Measurements from ENCODE around the gene BTD.
A peak's percentile ranks its signal among the peaks of the same experiment; 100 is the strongest.
"Not testable (repeated sequence)": the region's sequence is repeated elsewhere in the genome, so short reads cannot be mapped to it uniquely, and the experiment has no call there.

BTD gene

DNA sequence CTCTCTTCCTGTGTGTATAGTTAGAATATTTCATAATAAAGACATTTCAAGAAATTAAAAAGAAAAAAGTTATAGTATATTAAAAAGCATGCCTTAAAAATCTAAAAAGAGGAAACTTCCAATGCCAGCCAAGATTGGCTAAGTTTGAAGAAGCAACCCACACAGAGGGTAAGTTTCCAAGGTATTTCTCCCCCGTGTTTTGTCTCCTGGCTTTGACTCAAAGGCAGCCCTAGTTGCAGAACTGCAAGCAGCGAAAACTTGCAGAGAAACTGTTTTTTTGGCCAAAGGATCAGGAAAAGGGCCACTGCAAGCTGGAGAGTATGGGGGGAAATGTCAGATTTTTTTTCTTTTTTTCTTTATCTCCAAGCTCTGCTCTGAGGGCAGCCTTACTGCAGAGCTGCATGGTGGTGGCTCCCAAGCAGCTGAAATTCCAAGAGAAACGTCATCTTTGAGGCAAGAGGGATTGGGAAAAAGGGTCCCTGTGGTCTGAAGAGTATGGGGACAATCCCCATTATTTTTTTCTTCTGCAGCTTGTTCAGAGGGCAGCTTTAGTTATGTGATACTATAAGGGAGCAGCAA lies 23.2 kb upstream of the BTD start:
- no peaks in the 10 kb centered on the region for H3K9me3 ChIP-seq (ENCODE audit: control insufficient read depth, insufficient read depth, low read length)
- H3K4me3 ChIP-seq (ENCODE audit: low read depth, low read length), result no peak overlapping the region
- peaks cover 76% of the 10 kb centered on the region for H3K36me3 ChIP-seq (ENCODE audit: control insufficient read depth, insufficient read depth, low read length)
- no peaks in the 10 kb centered on the region for H3K27me3 ChIP-seq (ENCODE audit: control insufficient read depth, insufficient read depth, low read length)
- H3K4me1 ChIP-seq (ENCODE audit: control insufficient read depth, insufficient read depth, low read length), result no peaks in the 10 kb centered on the region
- no peak overlapping the region for H3K27ac ChIP-seq (ENCODE audit: low read depth, low read length)
- no peak overlapping the region for H3K9ac ChIP-seq (ENCODE audit: low read depth, low read length)

DNA sequence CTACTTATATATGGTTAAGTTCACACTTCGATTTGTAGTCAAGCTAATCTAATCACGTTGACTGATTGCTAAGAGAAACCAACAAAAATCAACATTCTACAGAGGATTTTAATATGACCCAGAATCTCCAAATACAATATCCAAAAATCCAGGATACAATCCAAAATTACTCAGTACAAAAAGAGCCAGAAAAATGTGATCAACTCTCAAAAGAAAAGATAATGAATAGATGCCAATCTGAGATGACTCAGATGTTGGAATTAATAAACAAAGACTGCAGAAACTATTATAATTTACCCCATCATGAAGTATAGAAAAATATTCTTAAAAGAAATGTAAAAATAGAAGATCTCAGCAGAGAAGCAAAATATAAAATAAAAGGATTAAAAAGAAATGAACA lies 22.5 kb upstream of the BTD start:
- H3K4me1 ChIP-seq (ENCODE audit: control insufficient read depth, insufficient read depth, low read length), result no peaks in the 10 kb centered on the region

DNA sequence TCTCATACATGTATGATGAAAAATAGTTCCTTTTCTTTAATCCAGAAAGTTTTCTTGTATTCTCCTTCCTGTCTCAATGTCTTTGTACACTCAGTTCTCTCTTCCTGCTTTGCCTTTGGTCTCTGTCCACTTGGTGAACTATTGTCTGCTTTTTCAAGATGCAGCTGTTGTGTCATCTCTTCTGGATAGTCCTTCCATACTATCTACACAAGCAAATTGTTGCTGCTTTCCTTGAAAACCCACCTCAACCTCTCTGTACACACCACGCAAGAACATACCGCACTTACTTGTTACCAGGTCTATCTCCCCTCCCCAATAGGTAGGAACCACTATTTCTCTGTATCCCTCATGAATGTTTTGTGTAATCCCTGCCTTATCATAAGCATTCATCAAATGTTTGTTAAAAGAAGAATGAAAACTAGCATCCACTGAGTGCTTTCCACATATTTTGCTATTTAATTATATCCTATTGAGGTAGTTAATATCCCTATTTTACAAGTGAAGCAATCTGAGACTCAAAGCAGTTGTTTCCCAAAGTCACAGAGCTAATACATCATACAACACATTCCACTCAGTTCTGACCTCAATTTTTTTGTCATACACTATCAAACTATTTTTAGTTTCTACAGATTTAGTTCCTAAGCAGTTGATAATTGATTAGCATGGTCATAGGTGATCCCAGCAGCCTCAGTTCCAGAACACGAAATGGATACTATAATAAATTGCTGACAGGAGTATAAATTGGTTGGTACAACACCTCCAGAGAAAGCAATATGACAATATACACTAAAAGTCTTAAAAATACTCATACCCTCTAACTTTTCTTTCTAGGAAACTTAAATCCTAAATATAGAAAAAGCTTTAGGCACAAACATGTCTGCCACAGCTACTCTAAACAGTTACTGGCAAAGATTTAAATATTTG lies 19.8 kb upstream of the BTD start:
- Histone ChIP-seq H3K4me3 (ENCODE audit: low read depth, low read length) (no peak overlapping the region), H3K9ac (ENCODE audit: low read depth, low read length) (no peak overlapping the region), H3K27ac (ENCODE audit: low read depth, low read length) (no peak overlapping the region), H3K27me3 (ENCODE audit: control insufficient read depth, insufficient read depth, low read length) (no peaks in the 10 kb centered on the region), H3K9me3 (ENCODE audit: control insufficient read depth, insufficient read depth, low read length) (no peaks in the 10 kb centered on the region), H3K4me1 (ENCODE audit: control insufficient read depth, insufficient read depth, low read length) (no peaks in the 10 kb centered on the region), H3K36me3 (ENCODE audit: control insufficient read depth, insufficient read depth, low read length) (peaks cover 83% of the 10 kb centered on the region)

More for the DNA sequence above, 22.5 kb upstream of the BTD start:
- Histone ChIP-seq H3K4me3 (ENCODE audit: low read depth, low read length) (no peak overlapping the region), H3K27ac (ENCODE audit: low read depth, low read length) (no peak overlapping the region), H3K9ac (ENCODE audit: low read depth, low read length) (no peak overlapping the region), H3K9me3 (ENCODE audit: control insufficient read depth, insufficient read depth, low read length) (no peaks in the 10 kb centered on the region), H3K27me3 (ENCODE audit: control insufficient read depth, insufficient read depth, low read length) (no peaks in the 10 kb centered on the region), H3K36me3 (ENCODE audit: control insufficient read depth, insufficient read depth, low read length) (peaks cover 72% of the 10 kb centered on the region)

DNA sequence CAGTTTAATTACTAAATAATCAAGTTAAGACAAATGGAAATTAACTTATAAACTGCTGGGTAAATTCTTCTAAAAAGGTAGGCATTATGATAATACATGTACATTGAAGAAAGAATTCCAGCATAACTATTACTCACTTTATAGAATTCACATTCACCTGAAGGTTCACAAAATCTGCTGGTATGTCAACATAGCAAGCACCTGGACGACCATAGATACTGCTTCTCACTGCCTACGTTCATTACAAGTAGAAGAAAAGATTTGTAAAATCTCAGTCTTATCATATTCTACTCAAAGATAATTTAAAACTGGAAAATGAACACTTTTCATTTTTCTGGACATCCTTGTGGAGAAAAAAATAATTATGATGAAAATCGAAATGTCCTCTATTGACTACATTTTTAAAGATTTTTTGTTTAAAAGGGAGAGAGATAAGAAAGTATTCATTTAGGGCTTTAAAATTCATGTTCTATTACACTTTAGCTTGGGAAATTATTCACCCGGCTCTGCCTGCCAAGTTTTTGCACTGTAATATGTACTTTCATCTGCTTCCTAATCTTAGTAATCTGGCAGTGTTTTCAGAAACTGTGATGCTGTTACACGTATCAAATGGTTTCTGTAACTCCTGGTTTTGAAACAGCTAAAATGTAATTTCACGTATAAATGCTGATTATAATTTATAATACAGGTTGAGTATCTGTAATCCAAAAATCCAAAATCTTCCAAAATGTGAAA lies 16.3 kb upstream of the BTD start:
- H3K4me1 ChIP-seq (ENCODE audit: control insufficient read depth, insufficient read depth, low read length), result no peaks in the 10 kb centered on the region
- H3K27me3 ChIP-seq (ENCODE audit: control insufficient read depth, insufficient read depth, low read length), result no peaks in the 10 kb centered on the region
- H3K27ac ChIP-seq (ENCODE audit: low read depth, low read length), result no peak overlapping the region
- no peaks in the 10 kb centered on the region for H3K9me3 ChIP-seq (ENCODE audit: control insufficient read depth, insufficient read depth, low read length)
- no peak overlapping the region for H3K9ac ChIP-seq (ENCODE audit: low read depth, low read length)
- H3K36me3 ChIP-seq (ENCODE audit: control insufficient read depth, insufficient read depth, low read length), result peaks cover 80% of the 10 kb centered on the region
- H3K4me3 ChIP-seq (ENCODE audit: low read depth, low read length), result no peak overlapping the region

DNA sequence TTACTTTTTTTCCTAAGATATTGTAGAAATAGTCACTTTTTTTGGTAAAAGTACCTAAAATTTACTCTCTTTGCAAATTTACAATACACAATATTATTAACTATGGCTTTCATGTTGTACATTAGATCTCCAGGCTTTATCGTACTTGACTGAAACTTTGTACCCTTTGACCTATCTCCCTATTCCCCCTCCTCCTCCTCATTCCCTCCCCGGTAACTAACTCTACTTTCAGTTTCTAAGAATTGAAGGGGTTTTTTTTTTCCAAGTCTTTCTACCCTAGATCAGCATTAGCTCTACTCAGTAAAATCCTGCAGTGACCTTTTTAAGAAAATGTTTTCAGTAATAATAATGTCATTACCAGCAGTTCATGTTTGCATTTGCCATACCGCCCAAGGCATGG lies 10.3 kb upstream of the BTD start:
- Histone ChIP-seq H3K9me3 (ENCODE audit: control insufficient read depth, insufficient read depth, low read length) (0 out of 2 replicates have a peak, but pooled peaks cover 2% of the 10 kb centered on the region), H3K27me3 (ENCODE audit: control insufficient read depth, insufficient read depth, low read length) (no peaks in the 10 kb centered on the region), H3K4me1 (ENCODE audit: control insufficient read depth, insufficient read depth, low read length) (no peaks in the 10 kb centered on the region), H3K4me3 (ENCODE audit: low read depth, low read length) (no peak overlapping the region), H3K9ac (ENCODE audit: low read depth, low read length) (no peak overlapping the region), H3K27ac (ENCODE audit: low read depth, low read length) (no peak overlapping the region), H3K36me3 (ENCODE audit: control insufficient read depth, insufficient read depth, low read length) (peaks cover 58% of the 10 kb centered on the region)

DNA sequence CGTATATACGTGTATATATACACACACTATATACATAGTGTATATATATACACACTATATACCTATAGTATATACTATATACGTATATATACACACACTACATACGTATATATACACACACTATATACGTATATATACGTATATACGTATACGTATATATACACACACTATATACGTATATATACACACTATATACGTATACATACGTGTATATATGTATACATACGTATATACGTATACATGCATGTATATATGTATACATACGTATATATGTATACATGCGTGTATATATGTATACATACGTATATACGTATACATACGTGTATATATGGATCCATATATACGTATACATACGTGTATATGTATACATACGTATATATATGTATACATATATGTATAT lies 9.6 kb upstream of the BTD start:
- H3K27ac ChIP-seq (ENCODE audit: low read depth, low read length), result no peak overlapping the region
- no peaks in the 10 kb centered on the region for H3K27me3 ChIP-seq (ENCODE audit: control insufficient read depth, insufficient read depth, low read length)
- peaks cover 57% of the 10 kb centered on the region for H3K36me3 ChIP-seq (ENCODE audit: control insufficient read depth, insufficient read depth, low read length)
- no peaks in the 10 kb centered on the region for H3K4me1 ChIP-seq (ENCODE audit: control insufficient read depth, insufficient read depth, low read length)
- 0 out of 2 replicates have a peak, but pooled peaks cover 2% of the 10 kb centered on the region for H3K9me3 ChIP-seq (ENCODE audit: control insufficient read depth, insufficient read depth, low read length)
- no peak overlapping the region for H3K9ac ChIP-seq (ENCODE audit: low read depth, low read length)
- no peak overlapping the region for H3K4me3 ChIP-seq (ENCODE audit: low read depth, low read length)

DNA sequence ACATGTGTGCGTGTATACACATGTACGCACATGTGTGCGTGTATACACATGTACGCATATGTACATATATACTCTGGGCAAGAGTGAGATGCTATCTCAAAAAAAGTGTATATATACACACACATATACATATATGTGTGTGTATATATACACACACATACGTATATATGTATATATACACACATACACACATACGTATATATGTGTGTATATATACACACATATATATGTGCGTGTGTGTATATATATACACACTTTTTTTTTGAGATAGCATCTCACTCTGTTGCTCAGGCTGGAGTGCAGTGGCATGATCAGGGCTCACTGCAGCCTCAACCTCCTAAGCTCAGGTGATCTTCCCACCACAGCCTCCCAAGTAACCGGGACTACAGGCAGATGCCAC lies 8.6 kb upstream of the BTD start:
- peaks cover 63% of the 10 kb centered on the region for H3K36me3 ChIP-seq (ENCODE audit: control insufficient read depth, insufficient read depth, low read length)
- no peak overlapping the region for H3K9ac ChIP-seq (ENCODE audit: low read depth, low read length)
- 0 out of 2 replicates have a peak, but pooled peaks cover 2% of the 10 kb centered on the region for H3K9me3 ChIP-seq (ENCODE audit: control insufficient read depth, insufficient read depth, low read length)
- no peak overlapping the region for H3K27ac ChIP-seq (ENCODE audit: low read depth, low read length)
- H3K4me3 ChIP-seq (ENCODE audit: low read depth, low read length), result no peak overlapping the region
- H3K4me1 ChIP-seq (ENCODE audit: control insufficient read depth, insufficient read depth, low read length), result no peaks in the 10 kb centered on the region
- no peaks in the 10 kb centered on the region for H3K27me3 ChIP-seq (ENCODE audit: control insufficient read depth, insufficient read depth, low read length)

DNA sequence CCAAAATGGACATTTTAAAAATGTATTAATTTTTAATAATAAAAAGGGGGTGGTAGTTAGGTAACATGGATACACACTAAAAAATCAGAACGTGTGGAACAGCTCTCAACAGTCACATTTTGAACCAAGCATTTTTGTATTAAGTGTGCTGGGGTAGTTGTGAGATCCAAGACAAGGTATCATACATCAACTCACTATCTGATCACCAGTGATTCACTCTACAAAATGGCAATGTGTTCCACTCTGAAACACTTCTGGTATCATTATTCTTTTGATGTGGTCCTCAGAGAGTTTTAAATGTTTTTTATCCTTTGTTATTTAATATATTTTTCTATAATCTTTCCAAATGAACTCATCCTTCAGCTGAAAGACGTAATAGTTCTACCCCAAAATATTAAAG lies 5.6 kb upstream of the BTD start:
- Histone ChIP-seq H3K36me3 (ENCODE audit: control insufficient read depth, insufficient read depth, low read length) (peaks cover 63% of the 10 kb centered on the region), H3K4me1 (ENCODE audit: control insufficient read depth, insufficient read depth, low read length) (no peaks in the 10 kb centered on the region), H3K4me3 (ENCODE audit: low read depth, low read length) (no peak overlapping the region), H3K27me3 (ENCODE audit: control insufficient read depth, insufficient read depth, low read length) (no peaks in the 10 kb centered on the region), H3K9ac (ENCODE audit: low read depth, low read length) (no peak overlapping the region), H3K9me3 (ENCODE audit: control insufficient read depth, insufficient read depth, low read length) (0 out of 2 replicates have a peak, but pooled peaks cover 2% of the 10 kb centered on the region), H3K27ac (ENCODE audit: low read depth, low read length) (no peak overlapping the region)

DNA sequence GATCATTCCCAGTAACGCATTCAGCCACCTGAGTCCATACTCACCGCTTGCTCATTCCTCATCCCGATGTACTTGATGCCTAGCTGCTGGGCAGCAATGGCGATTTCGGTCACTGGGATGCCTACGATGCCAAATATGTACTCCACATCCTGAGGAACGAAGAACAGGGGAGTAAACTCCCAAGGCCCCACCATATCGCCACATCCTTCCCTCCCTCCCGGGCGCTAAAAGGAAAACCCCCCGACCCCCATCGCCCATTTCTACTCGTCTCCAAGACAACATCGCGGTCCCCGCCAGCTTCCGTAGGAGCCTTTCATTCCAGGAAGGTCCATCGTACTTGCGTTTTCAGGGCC lies 523 bp upstream of the BTD start:
- no peaks in the 10 kb centered on the region for H3K9me3 ChIP-seq (ENCODE audit: control insufficient read depth, insufficient read depth, low read length)
- peak overlapping the region; percentile 98 for H3K27ac ChIP-seq (ENCODE audit: low read depth, low read length)
- peaks cover 41% of the 10 kb centered on the region for H3K36me3 ChIP-seq (ENCODE audit: control insufficient read depth, insufficient read depth, low read length)
- no peaks in the 10 kb centered on the region for H3K27me3 ChIP-seq (ENCODE audit: control insufficient read depth, insufficient read depth, low read length)
- no peaks in the 10 kb centered on the region for H3K4me1 ChIP-seq (ENCODE audit: control insufficient read depth, insufficient read depth, low read length)
- H3K4me3 ChIP-seq (ENCODE audit: low read depth, low read length), result peak overlapping the region; percentile 91
- peak overlapping the region; percentile 80 for H3K9ac ChIP-seq (ENCODE audit: low read depth, low read length)

DNA sequence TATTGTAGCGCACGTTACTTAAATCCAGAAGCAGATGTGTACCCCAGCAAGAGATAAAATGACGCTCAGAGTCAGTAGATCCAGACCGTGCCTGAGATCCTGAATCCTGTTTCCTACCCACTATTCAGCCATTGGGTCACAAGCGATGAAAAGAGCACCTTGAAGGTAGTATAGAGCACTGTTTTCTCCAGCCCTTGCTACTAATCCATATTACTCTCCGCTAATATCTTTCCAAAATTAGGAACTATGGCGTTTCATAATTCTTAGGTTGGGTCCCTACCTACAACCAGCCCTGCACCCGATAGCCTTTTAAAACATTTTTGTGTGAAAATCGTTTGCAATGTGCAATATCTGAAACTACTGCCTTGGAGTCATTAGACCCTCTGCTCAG lies 596 bp downstream of the BTD start:
- H3K9ac ChIP-seq (ENCODE audit: low read depth, low read length), result peak overlapping the region; percentile 92
- H3K36me3 ChIP-seq (ENCODE audit: control insufficient read depth, insufficient read depth, low read length), result peaks cover 31% of the 10 kb centered on the region
- no peaks in the 10 kb centered on the region for H3K27me3 ChIP-seq (ENCODE audit: control insufficient read depth, insufficient read depth, low read length)
- peaks cover 6% of the 10 kb centered on the region; the same call in 1 of the 2 replicates for H3K4me1 ChIP-seq (ENCODE audit: control insufficient read depth, insufficient read depth, low read length)
- peak overlapping the region; percentile 98 for H3K27ac ChIP-seq (ENCODE audit: low read depth, low read length)
- no peaks in the 10 kb centered on the region for H3K9me3 ChIP-seq (ENCODE audit: control insufficient read depth, insufficient read depth, low read length)
- peak overlapping the region; percentile 91 for H3K4me3 ChIP-seq (ENCODE audit: low read depth, low read length)

DNA sequence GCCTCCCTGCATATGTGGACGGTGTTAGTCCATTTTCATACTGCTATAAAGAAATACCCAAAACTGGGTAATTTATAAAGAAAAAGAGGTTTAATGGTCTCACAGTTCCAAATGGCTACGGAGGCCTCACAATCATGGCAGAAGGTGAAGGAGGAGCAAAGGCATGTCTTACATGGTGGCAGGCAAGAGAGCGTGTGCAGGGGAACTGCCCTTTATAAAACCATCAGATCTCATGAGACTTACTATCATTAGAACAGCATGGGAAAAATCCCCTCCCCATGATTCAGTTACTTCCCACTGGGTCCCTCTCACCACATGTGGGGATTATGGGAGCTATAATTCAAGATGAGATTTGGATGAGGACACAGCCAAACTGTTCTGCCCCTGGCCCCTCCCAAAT lies 1.3 kb downstream of the BTD start:
- H3K36me3 ChIP-seq (ENCODE audit: control insufficient read depth, insufficient read depth, low read length), result peaks cover 24% of the 10 kb centered on the region
- H3K4me3 ChIP-seq (ENCODE audit: low read depth, low read length), result peak overlapping the region; percentile 91
- not testable (repeated sequence) for H3K27me3 ChIP-seq (ENCODE audit: control insufficient read depth, insufficient read depth, low read length); H3K9ac ChIP-seq (ENCODE audit: low read depth, low read length); H3K27ac ChIP-seq (ENCODE audit: low read depth, low read length); H3K9me3 ChIP-seq (ENCODE audit: control insufficient read depth, insufficient read depth, low read length)
- peaks cover 11% of the 10 kb centered on the region; the same call in 1 of the 2 replicates for H3K4me1 ChIP-seq (ENCODE audit: control insufficient read depth, insufficient read depth, low read length)
